Lower lobe of right lung (tissue), 2 donors: Measurements from ENCODE around the gene ARID3B. TPM values are rescaled to one million over a fixed set of nuclear protein-coding genes. Genes with fewer than 3 reads are reported as not detected.

Experiments
- ATAC-seq, 2 donors: fragments of 200-7000 bp; cut with Tn5 transposase; one replicate each; pipeline ENCODE4 v1.9.1; 2020 to 2022; ENCODE audit warnings: mild to moderate bottlenecking in 2 of 2, moderate library complexity in 2 of 2
- DNase-seq: peaks from one replicate; pipeline ENCODE4 v3.0.0-alpha.2; 2020
- H3K27ac ChIP-seq: fragments of 200-600 bp; one replicate; pipeline ENCODE4 v1.8.0; 2022
- H3K27me3 ChIP-seq: fragments of 200-600 bp; one replicate; pipeline ENCODE4 v1.8.0; 2022; ENCODE audit warnings: low read depth
- H3K36me3 ChIP-seq: fragments of 200-600 bp; one replicate; pipeline ENCODE4 v1.8.0; 2022; ENCODE audit warnings: mild to moderate bottlenecking
- H3K4me1 ChIP-seq: fragments of 200-600 bp; one replicate; pipeline ENCODE4 v1.8.0; 2022
- H3K4me3 ChIP-seq: fragments of 200-600 bp; one replicate; pipeline ENCODE4 v1.8.0; 2022; ENCODE audit warnings: mild to moderate bottlenecking
- H3K9me3 ChIP-seq: fragments of 200-600 bp; one replicate; pipeline ENCODE4 v1.8.0; 2022
- intact Hi-C: fragments of 100-400 bp; cut with DNase I; formaldehyde crosslinking; loops from one replicate; pipeline ENCODE4 v1.11.0; 2022
- total RNA-seq: library from RNA; stranded (reverse); fragmentation: NEBNext Ultra II Directional; extraction: Animal tissue kit (Norgen Biotek cat#: 25700); gene quantifications from one replicate; pipeline ENCODE4 v1.2.1, GENCODE V29; 2021
- TF ChIP-seq, protein P1 (sequence below): fragments of 200-600 bp; IDR thresholded peaks from one replicate; pipeline ENCODE4 v1.8.0; 2022; ENCODE audit warnings: antibody characterized with exemption, mild to moderate bottlenecking
- donor health status: DM: no; HTN: yes; CAD: no; lungs with severe emphysema.

The ARID3B gene
- total RNA-seq, 1 donor from 2014 or later: 11.1 TPM

DNA sequence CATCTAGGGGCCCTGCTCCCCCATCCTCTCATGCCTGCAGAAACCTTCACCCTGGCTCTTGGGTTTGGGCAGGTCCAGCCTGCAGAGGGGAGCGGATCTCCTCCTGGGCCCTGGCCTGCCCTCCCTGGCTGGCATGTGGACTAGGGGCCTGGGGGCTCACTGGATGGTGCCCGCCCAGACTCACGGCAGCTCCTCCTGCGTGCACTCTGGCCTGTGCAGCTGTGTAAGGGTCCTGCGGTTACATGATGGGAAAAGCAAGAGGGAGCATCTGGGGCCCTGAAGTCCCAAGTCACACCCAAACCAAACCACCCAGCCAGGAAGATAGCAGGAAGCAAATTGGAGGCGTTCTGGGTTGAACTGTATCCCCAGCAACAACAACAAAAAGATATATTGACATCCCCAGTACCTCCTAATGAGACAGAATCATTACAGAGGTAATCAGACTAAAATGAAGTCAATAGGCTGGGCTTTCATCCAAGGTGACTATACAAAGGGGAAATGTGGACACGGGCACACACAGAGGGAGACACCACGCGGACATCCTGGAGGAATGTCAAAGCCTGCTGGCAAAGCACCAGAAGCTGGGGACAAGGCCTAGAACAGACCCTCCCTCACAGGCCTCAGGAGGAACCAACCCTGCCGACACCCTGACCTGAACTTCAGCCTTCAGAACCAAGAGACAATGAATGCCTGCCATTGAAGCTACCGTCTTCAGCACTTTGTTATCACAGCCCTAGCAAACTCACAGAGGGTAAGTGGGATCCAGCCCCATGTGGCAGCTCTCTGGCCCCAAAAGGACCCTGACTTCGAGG, 64.2 kb downstream of the ARID3B start:
- H3K27me3 ChIP-seq: no peaks in the 10 kb centered on the region
- no peak overlapping the region for H3K27ac ChIP-seq
- no peak for ATAC-seq
- H3K4me3 ChIP-seq: no peak overlapping the region
- TF ChIP-seq, protein P1, sequence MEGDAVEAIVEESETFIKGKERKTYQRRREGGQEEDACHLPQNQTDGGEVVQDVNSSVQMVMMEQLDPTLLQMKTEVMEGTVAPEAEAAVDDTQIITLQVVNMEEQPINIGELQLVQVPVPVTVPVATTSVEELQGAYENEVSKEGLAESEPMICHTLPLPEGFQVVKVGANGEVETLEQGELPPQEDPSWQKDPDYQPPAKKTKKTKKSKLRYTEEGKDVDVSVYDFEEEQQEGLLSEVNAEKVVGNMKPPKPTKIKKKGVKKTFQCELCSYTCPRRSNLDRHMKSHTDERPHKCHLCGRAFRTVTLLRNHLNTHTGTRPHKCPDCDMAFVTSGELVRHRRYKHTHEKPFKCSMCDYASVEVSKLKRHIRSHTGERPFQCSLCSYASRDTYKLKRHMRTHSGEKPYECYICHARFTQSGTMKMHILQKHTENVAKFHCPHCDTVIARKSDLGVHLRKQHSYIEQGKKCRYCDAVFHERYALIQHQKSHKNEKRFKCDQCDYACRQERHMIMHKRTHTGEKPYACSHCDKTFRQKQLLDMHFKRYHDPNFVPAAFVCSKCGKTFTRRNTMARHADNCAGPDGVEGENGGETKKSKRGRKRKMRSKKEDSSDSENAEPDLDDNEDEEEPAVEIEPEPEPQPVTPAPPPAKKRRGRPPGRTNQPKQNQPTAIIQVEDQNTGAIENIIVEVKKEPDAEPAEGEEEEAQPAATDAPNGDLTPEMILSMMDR: no peak
- DNase-seq: no peak
- no peaks in the 10 kb centered on the region for H3K4me1 ChIP-seq
- intact Hi-C loops: no loop called here
- H3K36me3 ChIP-seq: no peaks in the 10 kb centered on the region
- no peaks in the 10 kb centered on the region for H3K9me3 ChIP-seq

DNA sequence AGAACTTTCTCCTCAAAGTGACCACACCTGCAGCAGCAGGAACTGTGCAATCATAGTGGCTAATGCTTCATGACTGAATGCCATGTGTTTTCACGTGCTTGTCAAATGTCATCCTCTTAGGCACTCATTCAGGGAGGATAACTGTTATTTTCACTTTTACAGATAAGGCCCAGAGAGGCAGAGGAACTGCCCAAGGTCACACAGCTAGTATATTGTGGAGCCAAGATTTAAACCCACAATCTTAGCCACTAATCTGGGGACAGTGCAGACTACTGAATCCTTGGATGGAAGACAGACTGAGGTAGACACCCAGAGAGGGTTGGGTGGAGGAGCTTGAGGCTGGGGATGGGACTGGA, 64.8 kb downstream of the ARID3B start:
- H3K36me3 ChIP-seq: no peaks in the 10 kb centered on the region
- H3K27ac ChIP-seq: no peak overlapping the region
- DNase-seq (no peak), ATAC-seq (no peak)
- TF ChIP-seq, protein P1: no peak
- H3K4me1 ChIP-seq: no peaks in the 10 kb centered on the region
- intact Hi-C loops: no loop called here
- H3K27me3 ChIP-seq: no peaks in the 10 kb centered on the region
- no peaks in the 10 kb centered on the region for H3K9me3 ChIP-seq
- no peak overlapping the region for H3K4me3 ChIP-seq

DNA sequence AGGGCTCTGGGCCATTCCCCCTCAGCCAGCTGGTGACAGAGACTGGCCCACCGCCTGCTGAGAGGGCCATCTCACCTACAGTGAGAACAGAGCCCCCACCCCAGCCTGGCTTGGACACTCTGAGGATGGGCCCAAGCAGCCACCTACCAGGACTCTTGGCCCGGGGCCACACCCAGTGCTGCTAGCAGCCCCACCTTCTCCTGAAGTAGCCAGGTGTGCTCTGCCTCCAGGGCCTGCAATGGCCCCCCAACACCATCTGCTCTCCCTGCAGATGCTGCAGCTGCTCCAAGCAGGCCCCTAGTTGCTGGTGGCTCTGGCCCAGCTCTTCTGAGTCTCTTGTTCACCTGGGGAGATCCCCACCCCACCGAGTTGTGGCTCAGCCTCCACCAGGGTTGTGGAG, 67.8 kb downstream of the ARID3B start:
- DNase-seq: no peak
- ATAC-seq: no peak

DNA sequence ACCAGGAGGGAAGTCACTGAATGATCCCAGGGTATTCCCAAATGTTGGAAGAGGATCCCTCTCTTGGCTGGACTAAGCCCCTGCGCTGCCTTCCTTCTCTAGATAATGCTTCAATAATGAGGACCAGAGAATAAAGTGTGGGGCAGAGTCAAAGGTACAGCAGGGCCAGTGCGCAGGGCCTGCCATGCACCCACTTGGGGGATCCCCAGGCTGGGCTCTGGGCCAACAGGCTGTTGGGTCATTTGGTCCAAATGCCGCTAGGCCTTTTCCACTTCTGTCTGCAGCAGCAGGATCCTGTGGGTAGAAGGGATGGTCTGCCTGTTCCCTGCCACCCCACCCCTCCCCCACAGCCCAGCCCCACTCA, 68.9 kb downstream of the ARID3B start:
- Histone ChIP-seq H3K9me3 (no peaks in the 10 kb centered on the region), H3K4me1 (peaks cover 7% of the 10 kb centered on the region)
- intact Hi-C loops: no loop called here

More for the DNA sequence above, 67.8 kb downstream of the ARID3B start:
- no peak overlapping the region for H3K27ac ChIP-seq
- no peak overlapping the region for H3K4me3 ChIP-seq
- intact Hi-C loops: no loop called here
- no peaks in the 10 kb centered on the region for H3K9me3 ChIP-seq
- TF ChIP-seq, protein P1: no peak
- H3K36me3 ChIP-seq: no peaks in the 10 kb centered on the region
- H3K4me1 ChIP-seq: peaks cover under 1% of the 10 kb centered on the region
- no peaks in the 10 kb centered on the region for H3K27me3 ChIP-seq

DNA sequence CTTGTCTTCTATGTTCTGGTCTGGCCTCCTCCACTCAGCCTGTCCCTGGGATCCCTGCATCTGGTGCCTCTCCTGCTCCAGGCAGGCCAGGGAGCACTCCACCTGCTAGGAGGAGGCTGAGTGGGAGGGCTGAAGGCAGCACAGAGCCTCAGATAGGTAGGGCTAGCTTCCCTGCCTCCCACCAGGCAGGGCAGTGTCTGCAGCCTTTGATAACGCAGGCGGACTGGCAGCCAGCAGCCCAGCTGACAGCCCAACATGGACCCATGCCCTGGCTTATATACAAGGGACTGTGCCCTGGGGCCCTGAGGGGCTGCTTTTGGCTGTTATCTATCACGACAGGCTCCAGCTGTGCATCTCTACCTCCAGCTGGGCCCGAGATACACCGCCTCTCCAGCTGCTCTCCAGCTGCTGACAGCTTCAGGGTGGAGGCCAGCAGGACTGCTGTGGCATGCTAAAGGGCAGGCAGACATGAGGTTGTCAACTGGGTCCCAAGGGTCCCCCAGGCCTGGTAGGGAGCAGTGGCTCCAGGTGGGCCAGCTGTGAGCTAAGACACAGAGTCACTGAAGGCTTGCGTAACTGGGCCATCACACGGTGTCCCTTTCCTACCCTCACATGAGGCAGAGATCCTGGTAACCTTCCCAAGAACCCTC, 69.4 kb downstream of the ARID3B start:
- Histone ChIP-seq H3K4me3 (no peak overlapping the region), H3K27me3 (no peaks in the 10 kb centered on the region), H3K36me3 (no peaks in the 10 kb centered on the region), H3K27ac (no peak overlapping the region), H3K4me1 (peaks cover 7% of the 10 kb centered on the region), H3K9me3 (no peaks in the 10 kb centered on the region)
- intact Hi-C loops: no loop called here
- TF ChIP-seq, protein P1: no peak
- DNase-seq: no peak
- ATAC-seq: no peak

More for the DNA sequence above, 68.9 kb downstream of the ARID3B start:
- H3K4me3 ChIP-seq: no peak overlapping the region
- no peaks in the 10 kb centered on the region for H3K27me3 ChIP-seq
- ATAC-seq (no peak), DNase-seq (no peak)
- no peaks in the 10 kb centered on the region for H3K36me3 ChIP-seq
- no peak overlapping the region for H3K27ac ChIP-seq
- TF ChIP-seq, protein P1: no peak
